HG03439 (cell line): Measurements from ENCODE around the gene LAMA5.

ENCODE experiments used
- ATAC-seq: cut with Tn5 transposase; IDR thresholded peaks from one replicate; pipeline ENCODE4 v1.9.1; 2021; ENCODE audit warnings: mild to moderate bottlenecking, moderate library complexity; ENCODE audit not compliant: unreplicated experiment

LAMA5 gene

DNA sequence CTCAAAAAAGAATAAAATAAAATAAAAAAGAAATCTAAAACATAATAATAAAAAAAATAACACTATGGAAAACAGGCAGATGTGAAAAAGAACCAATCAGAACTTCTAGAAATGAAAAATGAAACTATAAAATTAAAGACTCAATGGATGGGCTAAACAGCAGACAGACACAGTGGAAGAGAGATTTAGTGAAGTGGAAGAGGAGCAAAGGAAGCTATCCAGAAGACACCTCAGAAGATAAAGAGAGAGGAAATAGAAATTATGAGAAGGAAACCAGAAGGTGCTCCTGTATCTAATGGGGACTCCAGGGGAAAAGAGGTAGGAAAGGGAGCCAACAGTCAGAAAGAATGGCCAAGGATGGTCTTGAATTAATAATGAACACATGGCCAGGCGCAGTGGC, 18.5 kb downstream of the LAMA5 start:
- no peak for ATAC-seq

DNA sequence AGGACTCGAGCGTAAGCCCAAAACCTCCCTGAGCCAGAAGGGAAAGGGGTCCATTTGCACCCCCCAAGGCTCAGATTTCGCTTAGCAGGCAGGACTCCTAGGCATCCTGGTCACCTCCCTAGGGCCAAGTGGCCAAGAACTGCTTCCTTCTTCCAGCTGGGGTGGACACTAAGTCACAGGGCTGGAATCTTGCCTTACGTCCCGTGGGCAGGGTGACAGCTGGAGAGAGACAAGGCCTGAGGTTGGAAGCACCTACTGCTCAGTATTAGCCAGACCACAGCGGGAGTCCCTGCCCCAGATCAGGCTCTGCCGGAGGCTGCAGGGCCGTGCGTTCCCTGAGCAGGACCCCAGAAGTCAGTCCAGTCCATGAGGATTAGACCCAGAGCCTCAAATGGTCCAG, 19.7 kb downstream of the LAMA5 start:
- ATAC-seq, result no peak

DNA sequence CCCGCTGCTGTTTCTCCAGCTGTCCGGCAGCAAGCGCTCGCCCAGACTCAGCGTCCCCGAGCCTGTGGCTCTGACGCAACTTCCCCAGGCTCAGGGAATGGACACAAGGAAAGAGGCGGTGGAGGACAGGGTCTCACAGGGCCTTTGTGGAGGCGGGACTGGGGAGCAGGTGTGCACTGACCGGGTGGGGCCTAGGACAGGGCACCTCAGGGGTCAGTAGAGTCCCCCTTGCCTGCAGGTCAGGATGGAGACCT, 20.0 kb downstream of the LAMA5 start:
- no peak for ATAC-seq

DNA sequence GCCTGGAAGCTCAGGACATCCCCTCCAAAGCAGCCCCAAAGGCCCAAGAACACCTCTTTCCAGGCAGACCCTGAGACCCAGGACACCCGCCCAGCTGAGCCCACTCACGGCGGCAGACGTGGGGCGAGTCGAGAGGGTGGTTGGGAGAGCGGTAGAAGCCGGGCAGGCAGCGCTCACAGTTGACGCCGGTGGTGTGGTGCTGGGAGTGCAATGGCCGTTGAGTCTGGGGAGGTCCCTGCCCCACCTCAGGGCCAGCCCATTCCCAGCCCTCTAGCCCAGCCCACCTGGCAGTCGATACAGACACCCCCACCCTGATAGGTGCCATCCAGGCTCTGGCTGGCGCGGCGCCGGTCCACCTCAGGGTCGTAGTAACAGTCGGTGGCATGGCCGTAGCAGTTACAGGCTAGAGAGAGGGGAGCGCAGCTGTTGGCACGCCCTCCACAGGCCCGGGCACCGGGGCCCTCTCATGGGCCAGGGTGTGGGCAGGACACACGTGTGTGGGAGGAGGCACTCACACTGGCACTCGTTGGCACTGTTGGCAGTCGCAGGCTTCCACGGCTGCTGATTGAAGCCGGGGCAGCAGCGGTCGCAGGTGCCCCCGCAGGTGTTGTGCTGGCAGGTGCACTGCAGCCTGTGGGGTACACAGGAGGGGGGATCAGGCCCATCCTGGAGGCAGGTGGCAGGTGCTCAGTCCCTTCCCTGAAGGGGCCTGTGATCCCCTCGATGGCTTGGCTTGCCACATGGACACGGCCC, 20.5 kb downstream of the LAMA5 start:
- no peak for ATAC-seq

DNA sequence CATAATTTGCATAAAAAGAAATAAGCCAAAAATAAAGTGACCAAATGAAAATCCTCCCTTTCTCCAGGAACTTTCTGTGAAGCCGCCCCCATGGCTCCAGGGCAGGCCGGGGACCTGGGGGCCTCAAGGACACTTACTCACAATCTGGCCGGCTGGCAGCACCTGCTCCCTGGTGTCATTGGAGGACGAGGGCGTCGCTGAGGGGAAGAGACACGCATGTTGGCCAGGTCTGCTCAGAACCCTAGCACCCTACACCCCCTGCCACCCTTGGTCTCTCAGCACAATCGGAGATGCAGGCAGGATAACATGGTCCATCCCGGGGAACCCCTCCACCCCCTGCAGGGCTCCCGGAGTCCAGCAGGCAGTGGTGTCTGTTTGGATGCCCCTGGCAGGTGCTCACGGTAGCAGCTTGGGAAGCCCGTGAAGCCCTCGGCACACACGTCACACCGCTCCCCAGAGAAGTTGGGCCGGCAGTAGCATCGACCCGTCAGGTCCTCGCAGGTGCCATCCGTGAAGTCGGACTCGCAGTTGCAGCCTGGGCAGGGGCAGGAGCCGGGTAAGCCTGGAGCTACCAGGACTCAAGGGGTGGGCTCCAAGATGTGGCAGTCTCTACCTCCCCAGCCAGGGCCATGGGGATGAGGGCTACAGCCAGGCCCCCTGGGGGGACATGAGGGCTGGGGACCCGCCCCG, 21.3 kb downstream of the LAMA5 start:
- ATAC-seq, result no peak

DNA sequence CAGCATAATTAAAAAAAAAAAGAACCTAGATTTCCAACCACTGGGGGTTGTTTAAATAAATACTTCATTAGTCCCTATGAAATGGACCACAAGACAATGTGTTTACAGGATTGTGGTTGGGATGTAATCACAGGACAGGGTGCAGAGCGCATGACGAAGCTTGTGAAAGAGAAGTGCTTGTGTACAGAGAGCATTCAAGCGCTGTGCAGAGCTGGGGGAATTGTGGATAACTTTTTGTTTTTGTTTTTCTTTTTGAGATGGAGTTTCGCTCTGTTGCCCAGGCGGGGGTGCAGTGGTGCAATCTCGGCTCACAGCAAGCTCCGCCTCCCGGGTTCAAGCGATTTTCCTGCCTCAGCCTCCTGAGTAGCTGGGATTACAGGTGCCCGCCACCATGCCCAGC, 22.3 kb downstream of the LAMA5 start:
- no peak for ATAC-seq

DNA sequence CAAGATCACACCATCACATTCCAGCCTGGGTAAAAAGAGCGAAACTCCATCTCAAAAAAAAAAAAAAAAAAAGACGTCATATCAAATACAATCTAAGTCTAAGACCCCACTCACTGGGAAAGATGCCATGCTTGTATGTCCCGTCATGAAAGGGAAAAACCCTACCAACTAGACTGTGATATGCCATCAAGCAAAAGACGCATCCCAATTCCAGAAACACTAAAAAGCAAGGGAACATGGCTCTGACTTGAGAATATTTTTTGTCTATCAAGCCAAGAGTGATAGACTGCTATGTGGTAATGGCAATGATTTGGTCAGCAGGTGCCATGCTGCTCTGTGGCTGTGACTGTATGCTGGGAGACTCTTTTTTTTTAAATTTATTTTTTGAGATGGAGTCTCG, 23.0 kb downstream of the LAMA5 start:
- no peak for ATAC-seq

DNA sequence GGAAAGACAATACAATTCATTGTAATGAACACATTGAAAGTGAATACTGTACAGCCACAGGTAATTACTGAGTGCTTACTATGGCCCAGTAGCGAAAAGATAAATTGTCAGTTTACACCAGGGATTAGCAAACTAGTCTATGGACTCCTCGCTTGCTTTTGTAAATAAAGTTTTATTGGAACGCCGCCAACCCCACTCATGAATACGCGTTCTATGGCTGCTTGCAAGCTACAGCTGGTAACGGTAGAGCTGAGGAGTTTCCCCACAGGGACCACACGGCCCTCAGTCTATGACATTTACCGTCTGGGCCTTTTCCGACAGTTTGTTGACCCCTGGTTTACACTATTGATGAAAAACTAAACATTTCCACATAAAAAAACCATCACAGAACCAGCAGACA, 24.2 kb downstream of the LAMA5 start:
- no peak for ATAC-seq

DNA sequence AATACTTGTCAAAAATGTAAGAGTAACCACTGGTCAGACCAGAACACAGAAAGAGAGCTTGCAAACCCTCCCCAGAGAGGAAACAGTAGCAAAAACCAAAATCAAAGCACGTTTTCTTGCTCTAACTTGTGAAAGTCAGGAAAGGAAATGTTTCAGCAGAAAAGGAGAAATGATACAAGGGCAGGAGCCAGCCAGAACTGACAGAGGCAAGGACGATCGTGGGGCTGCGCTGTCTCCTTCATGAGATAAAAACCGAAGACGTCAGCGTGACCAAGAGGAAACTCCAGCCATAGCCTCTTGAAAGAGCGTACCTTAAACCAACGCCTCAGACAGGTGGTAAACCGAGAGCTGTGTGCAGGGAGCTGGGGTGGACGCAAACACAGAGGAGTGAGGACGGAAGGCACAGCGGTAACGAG, 27.5 kb downstream of the LAMA5 start:
- peak; percentile 68 for ATAC-seq

DNA sequence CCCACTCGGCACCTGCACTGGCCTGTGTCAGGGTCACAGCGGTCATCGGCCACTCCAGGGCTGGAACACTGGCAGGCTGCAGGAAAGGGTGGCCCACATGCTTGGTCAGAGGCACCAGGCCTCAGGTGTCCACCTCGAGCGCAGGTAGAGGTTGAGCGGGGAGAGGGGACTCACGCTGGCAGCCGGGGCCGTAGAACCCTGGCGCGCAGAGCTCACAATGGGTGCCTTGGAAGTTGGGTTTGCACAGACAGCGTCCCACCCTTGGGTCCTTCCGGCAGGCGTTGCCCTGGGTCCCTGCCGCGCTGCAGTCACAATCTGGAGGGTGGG, 28.9 kb downstream of the LAMA5 start:
- ATAC-seq, result no peak

DNA sequence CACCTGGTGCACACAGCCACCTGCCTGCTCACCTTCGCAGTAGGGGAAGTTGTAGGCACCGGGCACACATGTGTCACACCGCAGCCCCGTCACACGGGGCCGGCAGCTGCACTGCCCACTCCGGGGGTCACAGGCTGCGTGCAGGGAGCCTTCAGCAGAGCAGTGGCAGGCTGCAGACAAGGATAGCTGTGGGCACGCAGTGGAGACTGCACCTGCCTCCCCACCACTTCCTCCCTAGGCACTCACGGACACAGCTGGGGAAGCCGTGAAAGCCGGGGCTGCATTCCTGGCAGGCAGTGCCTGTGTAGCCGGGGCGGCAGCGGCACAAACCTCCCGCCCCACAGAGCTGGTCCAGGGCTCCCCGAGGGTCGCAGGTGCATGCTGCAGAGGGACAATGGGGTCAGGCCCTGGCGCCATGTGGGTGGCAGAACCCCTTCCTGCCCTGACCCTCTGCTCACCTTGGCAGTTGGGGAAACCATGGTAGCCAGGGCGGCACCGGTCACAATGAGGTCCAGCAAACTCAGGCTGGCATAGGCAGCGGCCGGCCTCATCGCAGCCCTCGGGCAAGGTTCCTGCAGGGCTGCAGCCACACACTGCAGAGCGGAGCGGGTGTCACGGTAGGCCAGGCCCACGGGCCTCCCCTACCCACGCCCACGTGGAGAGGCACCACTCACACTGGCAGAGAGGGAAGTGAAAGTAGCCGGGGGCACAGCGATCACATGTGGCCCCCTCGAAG, 29.4 kb downstream of the LAMA5 start:
- no peak for ATAC-seq

DNA sequence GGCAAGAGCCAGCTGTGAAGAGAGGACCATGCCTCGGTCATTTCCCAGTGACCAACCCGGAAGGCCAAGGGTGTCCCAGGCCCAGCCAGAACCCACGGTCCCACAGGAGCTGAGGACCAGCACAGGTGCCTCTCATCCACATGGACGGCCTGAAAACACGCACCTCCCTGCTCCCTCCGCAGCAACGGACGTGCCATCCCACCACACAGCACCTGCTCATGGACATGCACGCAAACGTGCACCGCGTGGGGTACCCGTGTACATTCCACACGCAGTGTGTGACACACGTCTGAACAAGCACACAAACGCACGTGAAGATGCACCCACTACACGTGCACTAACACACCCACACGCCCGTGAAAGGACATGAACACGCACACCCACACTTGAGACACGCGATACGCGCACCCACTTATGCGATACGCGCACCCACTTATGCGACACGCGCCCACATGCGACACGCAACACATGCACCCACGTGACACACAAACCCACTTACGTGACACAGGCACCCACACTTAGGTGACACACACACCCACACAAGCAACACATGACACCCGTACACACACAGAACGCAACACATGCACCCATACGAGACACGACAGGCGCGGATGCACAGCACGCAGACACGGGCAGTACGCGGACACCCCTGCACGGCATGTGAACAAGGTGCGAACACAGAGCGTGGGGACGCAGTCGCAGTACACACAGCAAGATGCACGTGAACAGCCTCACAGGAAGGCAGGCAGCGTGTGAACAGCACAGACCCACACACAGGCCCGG, 30.1 kb downstream of the LAMA5 start:
- ATAC-seq, result no peak

DNA sequence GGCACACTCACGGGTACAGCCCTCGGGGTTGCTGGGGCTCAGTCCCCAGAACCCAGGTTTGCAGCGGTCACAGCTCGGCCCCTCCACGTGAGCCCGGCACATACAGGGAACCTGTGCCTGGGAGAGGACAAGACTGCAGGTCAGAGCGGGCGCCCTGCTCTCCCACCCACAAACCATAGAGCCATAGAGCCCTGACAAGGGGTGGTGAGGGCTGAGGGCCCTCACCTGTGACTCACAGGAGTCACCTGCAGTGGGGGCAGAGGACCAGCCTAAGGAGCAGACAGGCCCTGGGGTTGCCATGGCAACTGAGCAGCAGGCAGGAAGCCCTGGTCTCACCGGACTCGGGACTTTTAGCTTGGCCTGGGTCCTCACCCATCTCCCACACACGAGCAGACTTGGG, 30.8 kb downstream of the LAMA5 start:
- ATAC-seq, result no peak

DNA sequence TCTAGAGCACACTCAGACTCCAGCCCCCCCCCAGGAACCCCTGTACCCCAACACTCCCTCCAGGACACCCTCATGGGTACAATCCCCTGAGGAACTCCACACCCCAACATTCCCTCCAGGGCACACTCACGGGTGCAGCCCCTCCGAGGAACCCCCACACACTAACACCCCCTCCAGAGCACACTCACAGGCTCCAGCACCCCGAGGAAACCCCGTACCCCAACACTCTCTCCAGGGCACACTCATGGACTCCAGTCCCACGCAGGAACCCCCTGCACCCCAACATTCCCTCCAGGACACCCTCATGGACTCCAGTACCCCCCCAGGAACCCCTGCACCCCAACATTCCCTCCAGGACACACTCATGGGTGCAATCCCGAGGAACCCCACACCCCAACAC, 31.6 kb downstream of the LAMA5 start:
- ATAC-seq, result no peak

DNA sequence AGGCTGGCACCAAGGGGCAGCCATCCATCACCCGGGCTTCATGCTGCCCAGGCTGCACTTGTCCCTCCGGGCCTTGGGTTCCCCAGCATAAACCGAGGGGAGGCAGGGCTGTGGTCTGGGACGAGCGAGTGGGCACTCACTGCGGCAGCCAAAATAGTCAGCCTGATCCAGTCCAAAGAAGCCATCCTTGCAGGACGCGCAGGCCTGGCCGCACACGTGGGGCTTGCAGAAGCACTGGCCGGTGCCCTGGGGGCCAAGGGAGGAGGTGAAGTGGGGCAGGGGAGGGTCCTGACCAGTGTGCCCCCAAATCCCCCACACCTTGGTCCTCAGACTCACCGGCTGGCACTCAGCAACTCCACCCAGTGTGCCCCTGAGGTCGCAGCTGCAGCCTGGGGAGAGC, 32.2 kb downstream of the LAMA5 start:
- no peak for ATAC-seq

DNA sequence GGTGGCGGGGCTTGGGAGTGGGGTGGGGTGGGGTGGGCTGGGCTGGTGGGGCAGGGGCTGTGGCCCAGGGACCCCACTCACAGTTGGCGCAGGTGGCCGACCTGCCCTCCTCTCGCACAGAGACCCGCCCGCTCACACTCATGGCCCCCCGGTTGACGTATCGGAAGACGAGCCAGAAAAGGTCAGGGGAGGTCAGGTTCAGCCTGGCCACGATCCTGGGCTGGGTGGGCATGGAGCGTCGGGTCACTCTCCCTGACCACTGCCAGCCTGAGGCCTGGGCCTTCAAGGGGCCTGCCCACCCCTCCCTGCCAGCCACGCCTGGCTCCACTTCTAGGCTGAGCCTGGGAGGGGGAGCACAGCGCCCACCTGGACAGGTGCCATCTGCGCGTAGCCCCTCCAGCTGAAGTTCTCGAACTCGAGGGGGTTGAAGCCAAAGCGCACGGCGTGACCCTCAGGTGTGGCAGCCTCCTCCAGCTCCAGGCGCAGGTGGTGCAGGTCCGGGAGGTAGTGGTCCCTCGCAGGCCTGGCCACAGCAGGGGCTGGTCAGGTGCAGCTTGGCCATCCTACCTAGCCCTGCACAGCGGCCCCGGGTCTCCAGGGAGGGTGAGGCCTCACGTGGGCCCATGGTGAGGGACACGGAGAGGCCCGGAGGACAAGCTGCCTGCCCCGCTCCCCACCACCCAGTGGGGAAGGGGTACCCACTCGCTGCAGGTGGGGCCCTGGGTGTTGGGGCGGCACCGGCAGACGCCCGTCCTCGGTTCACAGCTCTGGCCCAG, 33.1 kb downstream of the LAMA5 start:
- no peak for ATAC-seq

DNA sequence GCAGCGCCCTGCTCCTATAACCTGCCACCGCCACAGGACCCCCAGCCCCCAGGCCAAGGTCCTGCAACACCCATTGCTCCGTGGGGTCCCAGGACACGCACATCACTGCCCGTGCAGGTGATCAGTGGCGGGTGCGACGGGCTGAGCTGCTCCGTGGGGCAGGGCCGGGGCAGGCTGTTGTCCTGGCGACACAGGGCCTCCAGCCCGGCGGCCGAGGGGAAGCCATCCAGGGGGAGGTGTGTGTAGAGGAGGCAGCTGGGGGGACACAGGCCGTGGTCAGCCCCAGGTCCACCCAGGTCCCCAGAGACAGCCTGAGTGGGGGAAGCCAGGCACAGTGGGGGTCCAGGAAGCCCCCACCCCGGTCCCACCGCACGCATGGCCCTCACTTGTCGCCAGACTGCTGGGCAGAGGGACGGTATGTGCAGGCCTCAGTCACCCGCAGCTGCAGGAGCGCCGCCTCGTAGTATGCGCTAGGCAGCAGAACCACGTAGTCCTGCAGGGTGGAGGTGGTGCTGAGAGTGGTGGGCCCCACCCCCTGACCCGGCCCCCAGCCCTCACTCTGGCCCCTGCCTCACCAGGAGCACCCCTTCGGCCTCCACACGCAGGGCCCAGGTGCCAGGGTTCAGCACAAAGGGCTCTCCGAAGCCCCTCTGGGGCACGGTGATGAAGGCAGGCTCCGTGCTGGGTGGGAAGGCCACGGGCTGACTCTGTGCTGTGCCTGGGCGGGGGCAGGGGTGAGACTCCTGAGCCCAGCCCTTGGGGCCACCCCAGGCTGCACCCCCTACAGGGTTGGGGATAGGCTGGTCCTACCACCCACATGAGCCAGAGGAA, 33.9 kb downstream of the LAMA5 start:
- ATAC-seq, result no peak

DNA sequence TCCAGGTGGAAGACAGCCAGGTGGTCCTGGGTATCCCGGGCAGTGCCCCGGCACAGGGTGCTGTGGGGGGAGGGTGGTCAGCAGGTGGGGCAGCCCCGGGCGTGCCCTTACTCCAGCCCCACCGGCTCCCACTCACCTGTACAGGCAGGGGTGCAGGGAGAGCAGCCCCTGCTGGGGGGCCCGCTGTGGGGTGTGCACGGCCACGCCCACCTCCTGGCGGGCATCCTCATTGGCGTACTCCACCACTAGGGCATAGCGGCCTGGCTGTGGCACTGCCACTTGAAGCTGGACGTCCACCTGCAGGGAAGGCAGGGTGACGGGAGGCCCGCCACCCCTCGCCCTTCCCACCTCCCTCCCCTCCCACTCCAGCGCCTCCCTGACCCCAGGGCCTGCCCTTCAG, 34.7 kb downstream of the LAMA5 start:
- no peak for ATAC-seq

DNA sequence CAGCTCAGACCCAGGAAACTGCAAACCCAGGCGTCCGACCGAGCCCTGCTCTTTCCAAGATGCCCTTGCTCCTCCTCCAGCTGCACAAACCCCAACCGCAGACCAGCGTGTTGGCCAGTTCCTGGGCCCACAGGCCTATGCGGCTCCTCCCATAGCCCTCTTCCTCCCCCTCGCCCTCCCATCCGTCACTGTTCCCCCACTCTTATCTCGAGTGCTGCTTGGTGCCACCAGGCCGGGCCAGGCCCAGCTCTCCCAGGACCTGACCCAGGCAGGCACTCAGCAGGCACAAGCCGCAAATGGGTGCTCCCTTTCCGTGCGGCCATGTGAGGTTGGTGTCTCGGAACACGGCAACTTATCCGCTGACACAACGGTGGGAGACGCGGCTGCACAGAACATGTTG, 35.8 kb downstream of the LAMA5 start:
- ATAC-seq, result no peak
